BLaER1 treated with 17β-estradiol and CSF1 and Interleukin-3, amounts not matched to agents 10 nM and 100 nM (cell line): Measurements from ENCODE around the gene RTP2.
A peak's percentile ranks its signal among the peaks of the same experiment; 100 is the strongest.

Source experiments
- H3K27ac ChIP-seq, 11 experiments: shearing (Covaris generic); formaldehyde crosslinking; 2 replicates each; pipeline ENCODE4 v1.8.1; 2022
- H3K27me3 ChIP-seq, 11 experiments: shearing (Covaris generic); formaldehyde crosslinking; 2 replicates each; pipeline ENCODE4 v1.8.1; 2022
- H3K36me3 ChIP-seq, 11 experiments: shearing (Covaris generic); formaldehyde crosslinking; 2 replicates each; pipeline ENCODE4 v1.8.1; 2022
- H3K4me1 ChIP-seq, 10 experiments: shearing (Covaris generic); formaldehyde crosslinking; 2 replicates each; pipeline ENCODE4 v1.8.1; 2022
- H3K4me2 ChIP-seq, 11 experiments: shearing (Covaris generic); formaldehyde crosslinking; 2 replicates each; pipeline ENCODE4 v1.8.1; 2022
- H3K4me3 ChIP-seq, 10 experiments: shearing (Covaris generic); formaldehyde crosslinking; 2 replicates each; pipeline ENCODE4 v1.8.1; 2022
- H3K9ac ChIP-seq, 11 experiments: shearing (Covaris generic); formaldehyde crosslinking; 2 replicates each; pipeline ENCODE4 v1.8.1; 2022
- H3K9me3 ChIP-seq, 11 experiments: shearing (Covaris generic); formaldehyde crosslinking; replicated peaks in 1 of 11; 2 replicates each; pipeline ENCODE4 v1.8.1; 2022
- H4K20me1 ChIP-seq, 11 experiments: shearing (Covaris generic); formaldehyde crosslinking; 2 replicates each; pipeline ENCODE4 v1.8.1; 2022
- Cebpa-rat ChIP-seq, 11 experiments: shearing (Covaris generic); IDR thresholded peaks; 2 replicates each; pipeline ENCODE4 v1.8.1; 2022

RTP2 gene

DNA sequence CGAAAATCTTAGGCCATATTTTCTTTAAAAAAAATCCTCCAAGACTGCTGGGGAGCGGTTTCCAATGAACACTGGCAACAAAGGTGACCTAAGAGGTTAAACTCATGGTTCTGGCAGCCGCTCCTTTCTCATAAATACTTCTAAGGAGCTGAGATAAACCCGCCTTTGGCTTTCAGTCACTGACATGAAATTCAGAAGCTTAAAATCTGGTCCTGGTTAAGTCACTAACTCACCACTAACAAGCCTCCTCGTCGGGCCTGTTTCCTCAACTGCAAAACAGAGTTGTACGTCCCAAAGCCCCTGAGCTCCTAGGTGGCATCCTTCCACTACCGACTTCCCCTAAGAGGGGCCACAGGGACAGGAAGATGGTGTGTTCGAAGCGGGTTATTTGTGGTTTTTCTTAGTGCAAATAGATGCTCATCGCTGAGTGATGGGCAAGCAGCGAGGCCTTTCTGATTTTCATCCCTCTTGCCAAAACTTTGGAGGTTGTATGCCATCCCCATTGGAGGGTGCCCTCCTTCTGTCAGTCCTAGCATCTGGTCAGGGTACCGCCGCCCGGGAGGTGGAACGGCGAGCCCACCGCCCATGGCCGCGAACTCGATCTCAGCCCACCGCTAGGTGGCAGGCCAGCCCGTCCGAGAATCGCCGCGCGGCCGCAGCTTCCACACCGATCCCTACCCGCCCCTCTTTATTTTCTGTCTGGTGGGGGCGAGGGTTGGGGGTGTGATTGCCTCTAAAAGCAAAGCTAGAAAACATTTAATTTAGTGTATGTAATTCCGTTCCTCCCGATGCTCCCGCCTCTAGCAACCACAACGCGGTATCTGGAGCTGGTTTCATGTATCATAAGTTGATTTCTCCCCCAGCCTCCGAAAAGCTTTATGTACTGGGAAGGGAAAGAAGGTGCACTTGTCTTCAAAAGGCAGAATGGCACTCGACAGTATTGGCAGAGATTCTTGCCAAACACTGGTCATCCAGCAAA, 38.4 kb upstream of the RTP2 start:
- H3K4me1 ChIP-seq: peaks cover 24 to 51% (median 43%) of the 10 kb centered on the region in 10 experiments
- H3K9me3 ChIP-seq: no peaks in the 10 kb centered on the region
- H3K27me3 ChIP-seq: no peaks in the 10 kb centered on the region
- peak overlapping the region; percentile 96 to 100 (median 99) for H3K9ac ChIP-seq
- H3K36me3 ChIP-seq: peaks cover 0 to 9% (median 0%) of the 10 kb centered on the region in 11 experiments; a peak in 2 of 22 replicates
- H3K4me3 ChIP-seq: peak overlapping the region; percentile 76 to 96 (median 88)
- peak overlapping the region; percentile 89 to 99 (median 95) for H3K4me2 ChIP-seq
- H4K20me1 ChIP-seq: peaks cover 0 to 52% (median 12%) of the 10 kb centered on the region in 11 experiments; a peak in 14 of 22 replicates
- H3K27ac ChIP-seq: peak overlapping the region; percentile 97 to 100 (median 99)
- TF ChIP-seq Cebpa-rat (IDR thresholded peaks at IDR 0.05): no peak

DNA sequence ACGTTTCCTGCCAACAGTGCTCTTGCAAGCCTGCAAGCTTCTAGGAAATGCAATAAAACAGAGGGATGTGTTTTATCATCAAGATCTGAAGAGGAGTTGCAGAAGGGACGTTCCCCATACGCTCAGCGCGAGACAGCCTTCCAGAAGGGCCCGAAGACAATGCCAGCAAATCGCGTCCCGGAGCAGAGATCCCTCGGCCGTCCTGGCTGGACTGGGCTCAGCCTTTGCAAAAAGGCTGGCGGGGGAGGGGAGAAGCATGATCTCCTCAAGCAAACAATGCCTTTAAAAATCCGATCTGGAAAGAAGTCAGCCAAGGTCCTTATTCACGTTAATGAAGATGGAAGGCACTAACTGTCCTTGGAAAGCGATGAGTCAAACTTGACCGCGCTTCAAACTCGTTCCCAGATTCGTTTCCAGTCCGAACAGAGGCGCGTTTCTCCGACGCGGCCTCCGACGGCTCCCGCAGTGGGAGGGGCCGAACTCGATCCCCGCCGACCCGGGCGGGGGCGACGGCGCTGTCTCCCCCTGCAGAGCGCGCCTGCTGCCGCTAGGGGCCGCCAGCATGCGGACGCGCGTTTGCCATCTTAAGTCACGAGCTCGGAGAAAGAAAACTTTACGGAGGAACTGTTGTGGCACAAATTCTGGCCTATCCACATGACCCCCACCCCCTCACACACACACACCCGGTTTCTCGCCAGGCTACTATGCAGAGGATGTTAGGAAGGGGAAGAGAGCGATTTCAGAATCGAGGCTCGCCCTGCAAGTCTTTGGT, 37.4 kb upstream of the RTP2 start:
- TF ChIP-seq Cebpa-rat (IDR thresholded peaks at IDR 0.05): no peak
- peaks cover 0 to 12% (median 1%) of the 10 kb centered on the region in 11 experiments; a peak in 12 of 22 replicates for H3K36me3 ChIP-seq
- H3K4me1 ChIP-seq: peaks cover 34 to 61% (median 52%) of the 10 kb centered on the region in 10 experiments
- H3K9me3 ChIP-seq: no peaks in the 10 kb centered on the region
- peak overlapping the region; percentile 76 to 96 (median 88) for H3K4me3 ChIP-seq
- peak overlapping the region; percentile 89 to 99 (median 95) for H3K4me2 ChIP-seq
- no peaks in the 10 kb centered on the region for H3K27me3 ChIP-seq
- peak overlapping the region; percentile 97 to 100 (median 99) for H3K27ac ChIP-seq
- peaks cover 0 to 62% (median 20%) of the 10 kb centered on the region in 11 experiments; a peak in 15 of 22 replicates for H4K20me1 ChIP-seq
- peak overlapping the region; percentile 96 to 100 (median 99) for H3K9ac ChIP-seq

GRCh38 chr3:187739094-187739560, 36.8 kb upstream of the RTP2 start:
- peak overlapping the region; percentile 97 to 100 (median 99) for H3K27ac ChIP-seq
- peaks cover 0 to 68% (median 24%) of the 10 kb centered on the region in 11 experiments; a peak in 15 of 22 replicates for H4K20me1 ChIP-seq
- H3K9ac ChIP-seq: peak overlapping the region; percentile 96 to 100 (median 99)
- H3K4me3 ChIP-seq: peak overlapping the region; percentile 76 to 96 (median 88)
- no peaks in the 10 kb centered on the region for H3K27me3 ChIP-seq
- H3K36me3 ChIP-seq: peaks cover 4 to 18% (median 7%) of the 10 kb centered on the region in 11 experiments; a peak in 19 of 22 replicates
- H3K4me1 ChIP-seq: peaks cover 40 to 67% (median 58%) of the 10 kb centered on the region in 10 experiments
- H3K9me3 ChIP-seq: no peaks in the 10 kb centered on the region
- peak overlapping the region; percentile 89 to 99 (median 95) for H3K4me2 ChIP-seq
- TF ChIP-seq Cebpa-rat (IDR thresholded peaks at IDR 0.05): no peak

- no peaks in the 10 kb centered on the region for H3K27me3 ChIP-seq
- H3K9me3 ChIP-seq: no peaks in the 10 kb centered on the region
- H3K4me3 ChIP-seq: peak overlapping the region; percentile 76 to 96 (median 88)
- H3K9ac ChIP-seq: peak overlapping the region; percentile 96 to 100 (median 99)
- peaks cover 45 to 73% (median 62%) of the 10 kb centered on the region in 10 experiments for H3K4me1 ChIP-seq
- H3K4me2 ChIP-seq: peak overlapping the region; percentile 89 to 99 (median 95)
- peaks cover 0 to 71% (median 26%) of the 10 kb centered on the region in 11 experiments; a peak in 16 of 22 replicates for H4K20me1 ChIP-seq
- peaks cover 10 to 25% (median 14%) of the 10 kb centered on the region in 11 experiments for H3K36me3 ChIP-seq
- H3K27ac ChIP-seq: peak overlapping the region; percentile 97 to 100 (median 99)
- no peak for TF ChIP-seq Cebpa-rat (IDR thresholded peaks at IDR 0.05)
Observed at GRCh38 chr3:187738331-187739093, 36.2 kb upstream of the RTP2 start.

- peak overlapping the region; percentile 76 to 96 (median 88) for H3K4me3 ChIP-seq
- peaks cover 49 to 77% (median 62%) of the 10 kb centered on the region in 10 experiments for H3K4me1 ChIP-seq
- TF ChIP-seq Cebpa-rat (IDR thresholded peaks at IDR 0.05): no peak
- H3K9me3 ChIP-seq: no peaks in the 10 kb centered on the region
- peak overlapping the region; percentile 96 to 100 (median 99) for H3K9ac ChIP-seq
- H3K27me3 ChIP-seq: no peaks in the 10 kb centered on the region
- H3K4me2 ChIP-seq: peak overlapping the region; percentile 89 to 99 (median 95)
- H3K27ac ChIP-seq: peak overlapping the region; percentile 97 to 100 (median 99)
- peaks cover 15 to 30% (median 19%) of the 10 kb centered on the region in 11 experiments for H3K36me3 ChIP-seq
- H4K20me1 ChIP-seq: peaks cover 0 to 76% (median 31%) of the 10 kb centered on the region in 11 experiments; a peak in 16 of 22 replicates
Observed at GRCh38 chr3:187738071-187738330, 35.6 kb upstream of the RTP2 start.

DNA sequence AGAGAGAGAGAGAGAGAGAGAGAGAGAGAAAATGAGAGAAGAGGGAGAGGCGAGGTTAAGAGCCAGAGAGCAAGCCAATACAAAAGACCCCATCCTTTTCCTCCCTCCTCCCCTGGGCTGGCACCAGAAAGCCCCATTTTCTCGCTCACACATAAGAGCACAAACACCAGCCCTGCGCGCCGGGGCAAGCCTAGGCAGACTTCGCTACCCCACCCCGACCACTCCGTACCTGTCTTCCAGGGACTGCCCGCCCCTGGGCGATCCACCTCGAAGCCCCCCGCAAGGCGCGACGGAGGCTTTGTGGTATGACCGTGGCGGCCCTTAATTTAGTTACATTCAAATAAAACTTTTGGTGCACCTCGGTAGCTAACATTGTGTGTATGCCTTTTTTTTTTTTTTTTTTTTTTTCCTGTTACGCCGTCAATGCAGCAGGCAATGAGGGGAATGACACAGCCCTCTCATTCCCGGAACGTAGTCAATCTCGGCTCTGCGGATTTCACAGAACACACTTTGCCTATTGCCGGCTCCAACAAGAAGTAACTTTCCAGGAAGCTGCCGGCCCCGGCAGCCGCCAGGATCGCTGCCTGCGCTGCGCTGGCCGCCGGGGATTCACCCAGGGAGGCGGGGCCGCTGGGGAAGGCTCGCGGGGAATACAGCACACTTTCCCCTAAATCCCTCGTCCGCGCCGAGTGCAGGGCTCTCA, 35.2 kb upstream of the RTP2 start:
- no peak for TF ChIP-seq Cebpa-rat (IDR thresholded peaks at IDR 0.05)
- H3K27me3 ChIP-seq: no peaks in the 10 kb centered on the region
- H3K27ac ChIP-seq: peak overlapping the region; percentile 97 to 100 (median 99)
- H3K9ac ChIP-seq: peak overlapping the region; percentile 96 to 100 (median 99)
- peaks cover 20 to 34% (median 24%) of the 10 kb centered on the region in 11 experiments for H3K36me3 ChIP-seq
- peaks cover 49 to 78% (median 61%) of the 10 kb centered on the region in 10 experiments for H3K4me1 ChIP-seq
- H3K9me3 ChIP-seq: no peaks in the 10 kb centered on the region
- peak overlapping the region; percentile 76 to 96 (median 88) for H3K4me3 ChIP-seq
- H4K20me1 ChIP-seq: peaks cover 0 to 81% (median 32%) of the 10 kb centered on the region in 11 experiments; a peak in 17 of 22 replicates
- H3K4me2 ChIP-seq: peak overlapping the region; percentile 89 to 99 (median 95)

DNA sequence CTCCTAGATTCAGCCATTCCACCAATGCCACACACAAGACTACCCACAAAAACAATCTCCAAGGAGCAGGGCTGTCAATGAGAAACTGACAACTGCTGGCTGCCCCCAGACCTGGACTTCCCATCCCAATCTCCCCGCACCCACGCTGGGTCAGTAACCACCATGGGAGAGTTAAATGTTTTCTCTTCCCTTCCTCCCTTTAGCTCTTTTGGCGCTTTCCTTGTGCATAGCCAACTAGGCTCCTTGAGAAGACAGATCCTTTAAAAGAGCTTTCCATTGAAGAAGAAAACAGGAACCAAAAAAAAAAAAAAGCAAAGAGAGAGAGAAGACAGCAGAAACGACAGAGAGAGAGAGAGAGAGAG, 34.6 kb upstream of the RTP2 start:
- H3K4me1 ChIP-seq: peaks cover 49 to 78% (median 61%) of the 10 kb centered on the region in 10 experiments

More for the DNA sequence above, 34.6 kb upstream of the RTP2 start:
- H3K36me3 ChIP-seq: peaks cover 25 to 40% (median 29%) of the 10 kb centered on the region in 11 experiments
- no peaks in the 10 kb centered on the region for H3K9me3 ChIP-seq
- H3K27me3 ChIP-seq: no peaks in the 10 kb centered on the region
- peak overlapping the region; percentile 97 to 100 (median 99) for H3K27ac ChIP-seq
- no peak for TF ChIP-seq Cebpa-rat (IDR thresholded peaks at IDR 0.05)
- H3K4me2 ChIP-seq: peak overlapping the region; percentile 89 to 99 (median 95)
- peak overlapping the region; percentile 96 to 100 (median 99) for H3K9ac ChIP-seq
- peak overlapping the region; percentile 76 to 96 (median 88) for H3K4me3 ChIP-seq
- peaks cover 0 to 85% (median 38%) of the 10 kb centered on the region in 11 experiments; a peak in 17 of 22 replicates for H4K20me1 ChIP-seq
